HEK293T (cell line): ENCODE results near the gene SMURF1.

Experiments
- ARNT ChIP-seq: fragments of 450-650 bp; IDR thresholded peaks from 2 replicates; pipeline ENCODE4 v1.6.1; 2017; ENCODE audit warnings: mild to moderate bottlenecking
- BHLHE40 ChIP-seq: fragments of 450-650 bp; IDR thresholded peaks from 2 replicates; pipeline ENCODE4 v1.6.1; 2016; ENCODE audit warnings: mild to moderate bottlenecking, moderate library complexity, borderline replicate concordance
- FOXA1 ChIP-seq: fragments of 450-650 bp; IDR thresholded peaks from 2 replicates; pipeline ENCODE4 v1.6.1; 2016; ENCODE audit warnings: mild to moderate bottlenecking
- FOXK2 ChIP-seq: fragments of 450-650 bp; IDR thresholded peaks from 2 replicates; pipeline ENCODE4 v1.6.1; 2016; ENCODE audit warnings: mild to moderate bottlenecking
- FOXM1 ChIP-seq: fragments of 450-650 bp; IDR thresholded peaks from 2 replicates; pipeline ENCODE4 v1.6.1; 2017; ENCODE audit warnings: mild to moderate bottlenecking, borderline replicate concordance
- HDGF ChIP-seq: fragments of 450-650 bp; IDR thresholded peaks from 2 replicates; pipeline ENCODE4 v1.6.1; 2017; ENCODE audit warnings: antibody characterized with exemption, borderline replicate concordance
- LEF1 ChIP-seq: fragments of 450-650 bp; IDR thresholded peaks from 2 replicates; pipeline ENCODE4 v1.6.1; 2017; ENCODE audit warnings: mild to moderate bottlenecking, borderline replicate concordance
- SP1 ChIP-seq: fragments of 450-650 bp; IDR thresholded peaks from 2 replicates; pipeline ENCODE4 v1.6.1; 2017
- TARDBP ChIP-seq: fragments of 450-650 bp; IDR thresholded peaks from 2 replicates; pipeline ENCODE4 v1.6.1; 2016
- TF ChIP-seq, protein P1 (sequence below): fragments of 450-650 bp; IDR thresholded peaks from 2 replicates; pipeline ENCODE4 v1.6.1; 2016

DNA sequence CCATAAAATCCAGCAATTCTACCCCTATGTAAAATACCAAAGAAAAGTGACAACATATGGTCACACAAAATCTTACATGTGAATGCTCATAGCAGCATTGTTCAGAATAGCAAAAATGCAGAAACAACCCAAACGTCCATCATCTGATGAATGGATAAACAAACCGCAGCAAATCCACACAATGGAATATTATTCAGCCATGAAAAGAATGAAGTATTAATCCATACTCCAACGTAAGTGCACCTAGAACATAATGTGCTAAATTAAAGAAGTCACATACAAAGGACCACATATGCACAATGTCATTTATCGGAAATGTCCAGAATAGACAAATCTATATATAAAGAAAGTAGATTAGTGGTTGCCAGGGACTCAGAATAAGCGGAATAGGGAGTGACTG, 57.4 kb downstream of the SMURF1 start:
- TF ChIP-seq SP1 (no peak), FOXA1 (no peak), BHLHE40 (no peak), HDGF (no peak), FOXM1 (no peak), LEF1 (no peak), FOXK2 (no peak), TARDBP (no peak), ARNT (no peak)
- TF ChIP-seq, protein P1, sequence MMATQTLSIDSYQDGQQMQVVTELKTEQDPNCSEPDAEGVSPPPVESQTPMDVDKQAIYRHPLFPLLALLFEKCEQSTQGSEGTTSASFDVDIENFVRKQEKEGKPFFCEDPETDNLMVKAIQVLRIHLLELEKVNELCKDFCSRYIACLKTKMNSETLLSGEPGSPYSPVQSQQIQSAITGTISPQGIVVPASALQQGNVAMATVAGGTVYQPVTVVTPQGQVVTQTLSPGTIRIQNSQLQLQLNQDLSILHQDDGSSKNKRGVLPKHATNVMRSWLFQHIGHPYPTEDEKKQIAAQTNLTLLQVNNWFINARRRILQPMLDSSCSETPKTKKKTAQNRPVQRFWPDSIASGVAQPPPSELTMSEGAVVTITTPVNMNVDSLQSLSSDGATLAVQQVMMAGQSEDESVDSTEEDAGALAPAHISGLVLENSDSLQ, result no peak
